Measurements from ENCODE around the gene PSAPL1.

The PSAPL1 gene, protein sequence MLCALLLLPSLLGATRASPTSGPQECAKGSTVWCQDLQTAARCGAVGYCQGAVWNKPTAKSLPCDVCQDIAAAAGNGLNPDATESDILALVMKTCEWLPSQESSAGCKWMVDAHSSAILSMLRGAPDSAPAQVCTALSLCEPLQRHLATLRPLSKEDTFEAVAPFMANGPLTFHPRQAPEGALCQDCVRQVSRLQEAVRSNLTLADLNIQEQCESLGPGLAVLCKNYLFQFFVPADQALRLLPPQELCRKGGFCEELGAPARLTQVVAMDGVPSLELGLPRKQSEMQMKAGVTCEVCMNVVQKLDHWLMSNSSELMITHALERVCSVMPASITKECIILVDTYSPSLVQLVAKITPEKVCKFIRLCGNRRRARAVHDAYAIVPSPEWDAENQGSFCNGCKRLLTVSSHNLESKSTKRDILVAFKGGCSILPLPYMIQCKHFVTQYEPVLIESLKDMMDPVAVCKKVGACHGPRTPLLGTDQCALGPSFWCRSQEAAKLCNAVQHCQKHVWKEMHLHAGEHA

DNA sequence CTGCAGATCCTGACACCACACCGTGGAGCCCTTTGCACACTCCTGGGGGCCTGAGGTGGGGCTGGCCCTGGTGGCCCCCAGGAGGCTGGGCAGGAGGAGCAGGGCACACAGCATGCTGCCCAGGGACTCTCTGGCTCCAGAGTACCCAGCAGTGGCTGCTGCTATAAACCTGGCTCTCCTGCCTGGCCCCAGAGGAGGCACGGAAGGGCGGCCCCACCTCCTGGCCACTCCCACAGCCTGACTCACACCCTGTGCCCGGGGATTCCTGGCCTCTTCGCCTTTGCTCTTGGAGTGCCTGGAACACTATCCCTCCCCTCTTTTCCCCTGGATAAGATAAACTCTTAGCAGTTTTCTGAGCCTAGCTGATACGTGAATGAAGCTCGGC is at the start of gene PSAPL1:
Gene PSAPL1, minus strand, starts transcription at position 165 of the 385 bp plus-strand sequence. Its CDS starts 51 bp downstream, at position 114.
- H3K27me3 ChIP-seq (ENCODE audit: insufficient read depth, low read depth, severe bottlenecking): no peaks in the 10 kb centered on the region

GRCh38 chr4:7481227-7481626 is 46.5 kb upstream of the PSAPL1 start:
- no peak for TF ChIP-seq CTCF (IDR thresholded peaks at IDR 0.05; ENCODE audit: low read depth, low read length)
- Histone ChIP-seq H3K4me3 (ENCODE audit: low read depth, low read length) (no peak overlapping the region), H3K27ac (no peak overlapping the region), H3K27me3 (ENCODE audit: insufficient read depth, low read depth, severe bottlenecking) (no peaks in the 10 kb centered on the region), H3K36me3 (no peaks in the 10 kb centered on the region; the same call in 1 of the 2 replicates), H3K9me3 (ENCODE audit: severe bottlenecking) (peaks cover 5% of the 10 kb centered on the region)
- DNase-seq: no peak

More for the DNA sequence above, at the start of gene PSAPL1:
- peaks cover 6% of the 10 kb centered on the region for H3K9me3 ChIP-seq (ENCODE audit: severe bottlenecking)
- no peak within 1 kb of the TSS for H3K4me3 ChIP-seq (ENCODE audit: low read depth, low read length)
- DNase-seq: no peak
- no peak within 1 kb of the TSS for H3K27ac ChIP-seq
- peaks cover 6% of the 10 kb centered on the region; the same call in 1 of the 2 replicates for H3K36me3 ChIP-seq
- no peak for TF ChIP-seq CTCF (IDR thresholded peaks at IDR 0.05; ENCODE audit: low read depth, low read length)

- TF ChIP-seq CTCF (IDR thresholded peaks at IDR 0.05; ENCODE audit: low read depth, low read length): no peak
- no peaks in the 10 kb centered on the region for H3K27me3 ChIP-seq (ENCODE audit: insufficient read depth, low read depth, severe bottlenecking)
Observed at GRCh38 chr4:7480423-7480822, 45.7 kb upstream of the PSAPL1 start.

GRCh38 chr4:7478665-7479064 is 43.9 kb upstream of the PSAPL1 start:
- peaks cover 5% of the 10 kb centered on the region for H3K9me3 ChIP-seq (ENCODE audit: severe bottlenecking)
- TF ChIP-seq CTCF (IDR thresholded peaks at IDR 0.05; ENCODE audit: low read depth, low read length): no peak
- H3K36me3 ChIP-seq: peaks cover 2% of the 10 kb centered on the region; the same call in 1 of the 2 replicates
- no peak overlapping the region for H3K4me3 ChIP-seq (ENCODE audit: low read depth, low read length)
- H3K27ac ChIP-seq: no peak overlapping the region
- no peaks in the 10 kb centered on the region for H3K27me3 ChIP-seq (ENCODE audit: insufficient read depth, low read depth, severe bottlenecking)
- DNase-seq: no peak

More at GRCh38 chr4:7480423-7480822, 45.7 kb upstream of the PSAPL1 start:
- DNase-seq: no peak
- Histone ChIP-seq H3K9me3 (ENCODE audit: severe bottlenecking) (peaks cover 5% of the 10 kb centered on the region), H3K4me3 (ENCODE audit: low read depth, low read length) (no peak overlapping the region), H3K36me3 (peaks cover 2% of the 10 kb centered on the region; the same call in 1 of the 2 replicates), H3K27ac (no peak overlapping the region)

DNA sequence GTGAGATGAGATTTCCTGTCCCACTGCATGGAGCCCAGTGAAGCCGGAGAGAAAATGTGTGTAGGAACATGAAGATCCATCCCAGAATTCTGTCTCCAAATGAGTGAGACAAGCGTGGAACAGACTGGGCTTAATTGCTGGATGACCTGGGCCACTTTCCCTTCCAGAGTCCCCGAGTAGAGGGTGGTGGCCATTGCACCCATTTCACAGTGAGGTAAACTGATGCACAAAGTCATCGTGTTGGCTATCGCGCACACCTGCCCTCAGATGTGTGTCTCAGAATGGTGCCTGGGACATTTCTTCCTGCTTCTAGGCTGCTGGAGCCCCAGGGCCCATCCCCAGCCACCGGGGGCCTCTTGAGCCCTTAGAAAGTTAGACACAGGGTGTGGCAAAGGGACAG is 43.0 kb upstream of the PSAPL1 start:
- no peak for TF ChIP-seq CTCF (IDR thresholded peaks at IDR 0.05; ENCODE audit: low read depth, low read length)
- Histone ChIP-seq H3K27me3 (ENCODE audit: insufficient read depth, low read depth, severe bottlenecking) (no peaks in the 10 kb centered on the region), H3K36me3 (peaks cover 2% of the 10 kb centered on the region; the same call in 1 of the 2 replicates), H3K4me3 (ENCODE audit: low read depth, low read length) (no peak overlapping the region), H3K27ac (no peak overlapping the region), H3K9me3 (ENCODE audit: severe bottlenecking) (peaks cover 5% of the 10 kb centered on the region)
- no peak for DNase-seq

Measured in WERI-Rb-1 (cell line).